AG04449 (cell line): ENCODE results near the gene PRKN.

Experiments
- CTCF ChIA-PET: fragments of 350-600 bp; formaldehyde crosslinking; extraction: SDS; loops from one replicate; lab custom pipeline; 2021; ENCODE audit warnings: antibody characterized with exemption; lab: Yijun Ruan, JAX
- POLR2A ChIA-PET: fragments of 400-600, 350-600 bp; formaldehyde crosslinking; extraction: SDS; loops from one replicate; lab custom pipeline; 2020; ENCODE audit warnings: antibody characterized with exemption, inconsistent platforms; lab: Yijun Ruan, JAX
- DNase-seq: peaks from one replicate; pipeline ENCODE4 v3.0.0-alpha.2; 2010; ENCODE audit warnings: low read depth, low spot score
- H3K4me3 ChIP-seq: 2 replicates; pipeline ENCODE4 v1.5.1; 2011; ENCODE audit warnings: low read depth, mild to moderate bottlenecking, control low read depth, low read length
- TF ChIP-seq, protein P1 (sequence below): IDR thresholded peaks from one replicate; pipeline ENCODE4 v1.5.1; 2011; ENCODE audit warnings: mild to moderate bottlenecking, moderate library complexity, low read length, control low read depth, inconsistent platforms; ENCODE audit not compliant: insufficient read depth; ENCODE audit errors: missing control alignments

The PRKN gene

DNA sequence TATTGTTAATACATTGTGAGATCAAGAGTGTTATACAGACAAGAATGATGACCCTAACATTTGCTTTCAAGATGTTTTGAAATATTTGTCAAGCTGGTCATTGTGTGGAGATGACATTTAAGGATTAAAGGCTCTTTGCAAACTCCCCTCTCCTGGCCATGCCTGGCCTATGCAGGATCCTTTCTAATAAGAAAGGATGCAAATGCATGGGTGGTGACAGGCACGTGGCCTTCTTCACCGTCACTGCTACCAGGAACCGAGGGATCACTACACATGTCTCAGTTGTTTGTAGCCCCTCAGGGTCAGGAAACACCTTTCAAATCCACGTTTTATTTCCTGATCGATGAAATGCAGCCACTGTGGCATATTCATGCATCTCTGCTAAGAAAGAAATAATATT is 419.7 kb downstream of the PRKN start:
- CTCF ChIA-PET, result no interaction called here
- no peak for DNase-seq
- POLR2A ChIA-PET, result no interaction called here
- H3K4me3 ChIP-seq, result no peak overlapping the region
- TF ChIP-seq, protein P1, sequence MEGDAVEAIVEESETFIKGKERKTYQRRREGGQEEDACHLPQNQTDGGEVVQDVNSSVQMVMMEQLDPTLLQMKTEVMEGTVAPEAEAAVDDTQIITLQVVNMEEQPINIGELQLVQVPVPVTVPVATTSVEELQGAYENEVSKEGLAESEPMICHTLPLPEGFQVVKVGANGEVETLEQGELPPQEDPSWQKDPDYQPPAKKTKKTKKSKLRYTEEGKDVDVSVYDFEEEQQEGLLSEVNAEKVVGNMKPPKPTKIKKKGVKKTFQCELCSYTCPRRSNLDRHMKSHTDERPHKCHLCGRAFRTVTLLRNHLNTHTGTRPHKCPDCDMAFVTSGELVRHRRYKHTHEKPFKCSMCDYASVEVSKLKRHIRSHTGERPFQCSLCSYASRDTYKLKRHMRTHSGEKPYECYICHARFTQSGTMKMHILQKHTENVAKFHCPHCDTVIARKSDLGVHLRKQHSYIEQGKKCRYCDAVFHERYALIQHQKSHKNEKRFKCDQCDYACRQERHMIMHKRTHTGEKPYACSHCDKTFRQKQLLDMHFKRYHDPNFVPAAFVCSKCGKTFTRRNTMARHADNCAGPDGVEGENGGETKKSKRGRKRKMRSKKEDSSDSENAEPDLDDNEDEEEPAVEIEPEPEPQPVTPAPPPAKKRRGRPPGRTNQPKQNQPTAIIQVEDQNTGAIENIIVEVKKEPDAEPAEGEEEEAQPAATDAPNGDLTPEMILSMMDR, result no peak

DNA sequence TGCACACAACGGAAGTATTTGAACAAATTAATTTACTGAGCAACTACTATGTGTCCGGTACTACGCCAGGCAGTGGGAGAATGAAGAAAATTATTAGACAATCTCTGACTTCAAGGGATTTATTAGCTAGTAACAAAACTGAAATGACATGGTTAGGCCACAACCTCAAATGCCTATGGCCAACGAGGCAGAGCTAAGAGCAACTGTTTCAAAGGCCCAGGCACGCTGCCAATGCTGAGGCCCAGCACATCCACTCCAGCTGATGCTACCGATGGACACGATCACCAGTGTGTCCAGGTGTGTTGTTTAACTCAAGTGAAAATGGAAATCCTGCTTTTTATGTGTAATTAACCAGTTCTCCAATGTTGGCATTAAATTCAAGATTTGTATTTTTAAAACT is 420.9 kb downstream of the PRKN start:
- POLR2A ChIA-PET, result no interaction called here
- CTCF ChIA-PET, result no interaction called here

DNA sequence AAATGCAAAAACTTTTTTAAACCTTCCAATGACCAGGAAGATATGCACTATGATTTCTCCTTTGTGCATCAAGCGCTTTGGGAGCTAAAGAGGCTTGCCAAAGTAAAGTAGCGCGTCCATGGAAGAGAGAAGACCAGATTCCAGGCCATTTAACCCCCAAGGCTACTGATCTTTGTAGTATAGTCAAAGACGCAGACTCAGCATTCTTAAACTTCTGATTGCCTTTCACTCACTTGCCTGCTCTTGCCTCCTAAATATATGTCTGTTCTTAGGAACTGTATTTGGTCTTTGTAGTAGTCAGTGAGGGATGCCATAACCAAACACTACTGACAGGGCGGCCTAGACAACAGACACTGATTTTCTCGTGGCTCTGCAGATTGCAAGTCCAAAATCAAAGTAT is 426.4 kb downstream of the PRKN start:
- POLR2A ChIA-PET, result no interaction called here
- CTCF ChIA-PET, result no interaction called here
- no peak for DNase-seq
- TF ChIP-seq, protein P1, result no peak
- H3K4me3 ChIP-seq, result no peak overlapping the region

More for the DNA sequence above, 420.9 kb downstream of the PRKN start:
- TF ChIP-seq, protein P1, result no peak
- no peak for DNase-seq
- no peak overlapping the region for H3K4me3 ChIP-seq

DNA sequence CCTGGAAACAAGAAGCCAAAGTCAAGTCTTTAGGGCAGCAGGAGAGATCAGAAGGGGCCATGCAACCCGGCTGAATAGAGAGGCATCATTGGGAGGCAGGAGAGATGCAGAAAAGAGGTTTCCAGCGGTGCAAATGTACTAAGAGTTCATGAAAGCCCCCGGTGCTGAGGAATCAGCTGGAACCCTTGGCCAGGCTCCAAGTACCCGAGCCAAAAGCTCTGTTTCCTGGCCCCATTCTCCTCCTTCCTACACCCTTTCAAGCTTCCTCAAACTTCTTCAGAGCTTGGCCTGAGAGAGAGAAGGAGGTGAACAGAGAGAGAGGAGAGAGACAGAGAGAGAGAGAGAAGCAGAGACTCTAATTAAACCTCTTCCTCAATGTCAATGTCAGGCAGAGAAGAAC is 433.5 kb downstream of the PRKN start:
- POLR2A ChIA-PET, result no interaction called here
- TF ChIP-seq, protein P1, result no peak
- CTCF ChIA-PET, result no interaction called here
- DNase-seq, result no peak
- H3K4me3 ChIP-seq, result no peak overlapping the region

DNA sequence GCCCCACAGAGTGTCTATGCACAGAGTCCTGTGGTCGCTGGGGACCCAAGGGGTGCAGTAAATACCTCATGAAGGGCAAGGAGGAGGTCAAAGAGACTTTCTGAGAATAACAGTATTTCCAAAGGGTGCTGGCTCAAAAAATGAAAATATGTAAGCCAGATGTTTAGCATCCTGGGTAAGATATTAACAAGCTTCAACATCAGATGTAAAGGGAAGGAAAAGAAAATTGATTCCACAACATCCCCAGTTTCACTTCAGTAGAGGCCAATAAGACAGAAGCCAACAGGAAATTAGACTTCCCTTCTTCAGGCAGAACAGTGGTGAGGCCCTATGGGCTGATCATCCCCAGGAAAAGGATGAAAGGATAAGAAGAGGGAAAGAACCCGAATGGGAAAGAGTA is 434.7 kb downstream of the PRKN start:
- ChIA-PET POLR2A (no interaction called here), CTCF (no interaction called here)
- no peak overlapping the region for H3K4me3 ChIP-seq
- no peak for DNase-seq
- TF ChIP-seq, protein P1, result no peak

DNA sequence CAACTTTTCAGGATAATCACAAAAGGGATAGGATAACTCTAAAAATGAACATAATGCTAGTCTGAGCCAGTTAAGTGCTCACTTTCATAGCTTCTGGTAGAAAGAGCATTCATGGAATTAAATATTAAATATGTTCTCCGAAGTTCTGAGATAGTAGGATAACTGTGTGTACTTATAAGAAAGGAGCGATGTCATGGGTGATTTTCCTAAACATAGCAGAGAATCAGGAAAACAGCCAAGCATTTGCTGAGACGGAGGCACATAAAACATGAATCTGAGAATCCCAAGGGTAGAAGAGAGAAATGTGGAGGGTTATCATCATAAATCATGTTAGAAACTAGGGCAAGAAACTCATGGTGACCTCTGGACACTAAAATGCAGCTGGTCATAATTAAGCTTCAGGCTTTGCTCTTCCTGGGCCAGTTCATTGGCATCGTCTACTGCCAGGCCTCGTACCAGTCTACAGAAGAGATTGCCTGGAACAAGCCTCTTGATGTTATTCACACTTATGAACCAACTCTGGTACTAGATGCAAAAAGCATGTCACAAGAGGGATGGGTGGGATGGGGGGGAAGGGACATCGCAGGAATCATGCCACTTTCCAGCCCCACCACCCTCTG is 436.6 kb downstream of the PRKN start:
- no peak for DNase-seq
- POLR2A ChIA-PET, result no interaction called here
- TF ChIP-seq, protein P1, result no peak
- H3K4me3 ChIP-seq, result no peak overlapping the region
- CTCF ChIA-PET, result no interaction called here
